ENCODE measurements around the gene ZNF821.
"Not testable (repeated sequence)": the region's sequence is repeated elsewhere in the genome, so short reads cannot be mapped to it uniquely, and the experiment has no call there.

Gene ZNF821

GRCh38 chr16:71854369-71854948 is 29.5 kb downstream of the ZNF821 start:
- no peak for DNase-seq

- DNase-seq, result no peak
Measured at GRCh38 chr16:71853413-71853812, 30.6 kb downstream of the ZNF821 start.

GRCh38 chr16:71852561-71852960 is 31.4 kb downstream of the ZNF821 start:
- no peak for DNase-seq

- no peak for DNase-seq
Measured at GRCh38 chr16:71852158-71852557, 31.8 kb downstream of the ZNF821 start.

GRCh38 chr16:71851746-71852145 is 32.2 kb downstream of the ZNF821 start:
- DNase-seq, result no peak

GRCh38 chr16:71848622-71849021 is 35.4 kb downstream of the ZNF821 start:
- no peak for DNase-seq

GRCh38 chr16:71847096-71847495 is 36.9 kb downstream of the ZNF821 start:
- no peak for DNase-seq

- DNase-seq, result no peak
Measured at GRCh38 chr16:71846431-71846830, 37.6 kb downstream of the ZNF821 start.

- peak; percentile 39 for DNase-seq
Measured at GRCh38 chr16:71845639-71846430, 38.1 kb downstream of the ZNF821 start, which contains the start of gene ATXN1L. ATXN1L (plus strand) TSS chr16:71845976; CDS start chr16:71849741, 3,765 bp downstream.

GRCh38 chr16:71843572-71843971 is 40.4 kb downstream of the ZNF821 start:
- DNase-seq, result no peak

- no peak for DNase-seq
Measured at GRCh38 chr16:71840052-71840451, 43.9 kb downstream of the ZNF821 start.

GRCh38 chr16:71837150-71837549 is 46.8 kb downstream of the ZNF821 start:
- no peak for DNase-seq

GRCh38 chr16:71834291-71834690 is 49.7 kb downstream of the ZNF821 start:
- DNase-seq, result no peak

GRCh38 chr16:71832112-71832511 is 51.9 kb downstream of the ZNF821 start:
- DNase-seq, result not testable (repeated sequence)

GRCh38 chr16:71831698-71832097 is 52.3 kb downstream of the ZNF821 start:
- DNase-seq, result not testable (repeated sequence)

- no peak for DNase-seq
Measured at GRCh38 chr16:71830359-71830758, 53.6 kb downstream of the ZNF821 start.

- no peak for DNase-seq
Measured at GRCh38 chr16:71826533-71827017, 57.4 kb downstream of the ZNF821 start.

GRCh38 chr16:71817155-71817500 is 66.9 kb downstream of the ZNF821 start:
- not testable (repeated sequence) for DNase-seq

- DNase-seq, result no peak
Measured at GRCh38 chr16:71811261-71811803, 72.7 kb downstream of the ZNF821 start.

- DNase-seq, result not testable (repeated sequence)
Measured at GRCh38 chr16:71810155-71810530, 73.8 kb downstream of the ZNF821 start.
